DMS153 treated with DMSO at 0.1 percent for 48 hours (cell line): Measurements from ENCODE around the gene TBC1D28.
"Not testable (repeated sequence)": the region's sequence is repeated elsewhere in the genome, so short reads cannot be mapped to it uniquely, and the experiment has no call there.

ENCODE experiments used
- DNase-seq: peaks from one replicate; lab custom pipeline; 2025; ENCODE audit not compliant: unreplicated experiment; lab: John Stamatoyannopoulos, UW

Gene TBC1D28

DNA sequence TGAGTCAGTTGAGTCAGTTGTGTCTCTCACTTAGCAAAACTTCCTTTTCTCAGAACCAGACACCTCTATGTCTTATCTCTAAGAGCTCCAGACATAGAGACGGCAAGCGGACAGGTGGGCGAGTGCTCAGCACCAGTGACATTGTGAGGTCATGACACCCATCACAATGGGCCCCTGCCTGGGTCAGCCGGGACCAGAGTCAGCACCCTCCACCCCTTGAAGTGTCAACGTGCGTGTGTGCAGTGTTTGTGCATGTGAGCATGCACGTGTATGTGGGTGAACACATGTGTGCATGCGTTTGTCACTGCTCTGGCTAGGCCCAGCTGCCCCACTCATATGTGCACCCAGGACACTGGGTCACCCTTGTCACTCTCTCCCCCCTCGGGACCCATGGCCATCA, at the start of gene TBC1D28:
Gene TBC1D28 (minus strand): TSS at position 101 of the 400 bp plus-strand sequence. CDS start 3,039 bp downstream, outside the sequence.
- not testable (repeated sequence) for DNase-seq

DNA sequence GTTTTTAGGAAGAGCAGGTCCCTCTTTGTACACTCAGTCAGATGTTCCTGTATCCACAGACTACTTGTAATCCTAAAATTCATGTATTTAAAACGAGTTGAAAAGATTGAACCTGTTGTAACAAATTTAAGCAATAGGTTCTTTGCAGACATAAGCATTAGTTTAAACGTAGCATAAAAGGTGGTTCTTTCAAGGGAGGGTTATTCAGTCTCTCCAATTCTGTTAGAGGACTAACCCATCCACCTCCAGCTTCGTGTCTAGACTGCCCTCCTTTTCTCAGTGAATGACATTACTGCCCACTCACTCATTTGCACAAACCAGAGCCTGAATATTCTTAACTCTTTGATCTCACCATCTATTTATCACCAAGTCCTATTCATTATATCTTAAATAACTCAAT, 38.5 kb upstream of the TBC1D28 start:
- DNase-seq = not testable (repeated sequence)

DNA sequence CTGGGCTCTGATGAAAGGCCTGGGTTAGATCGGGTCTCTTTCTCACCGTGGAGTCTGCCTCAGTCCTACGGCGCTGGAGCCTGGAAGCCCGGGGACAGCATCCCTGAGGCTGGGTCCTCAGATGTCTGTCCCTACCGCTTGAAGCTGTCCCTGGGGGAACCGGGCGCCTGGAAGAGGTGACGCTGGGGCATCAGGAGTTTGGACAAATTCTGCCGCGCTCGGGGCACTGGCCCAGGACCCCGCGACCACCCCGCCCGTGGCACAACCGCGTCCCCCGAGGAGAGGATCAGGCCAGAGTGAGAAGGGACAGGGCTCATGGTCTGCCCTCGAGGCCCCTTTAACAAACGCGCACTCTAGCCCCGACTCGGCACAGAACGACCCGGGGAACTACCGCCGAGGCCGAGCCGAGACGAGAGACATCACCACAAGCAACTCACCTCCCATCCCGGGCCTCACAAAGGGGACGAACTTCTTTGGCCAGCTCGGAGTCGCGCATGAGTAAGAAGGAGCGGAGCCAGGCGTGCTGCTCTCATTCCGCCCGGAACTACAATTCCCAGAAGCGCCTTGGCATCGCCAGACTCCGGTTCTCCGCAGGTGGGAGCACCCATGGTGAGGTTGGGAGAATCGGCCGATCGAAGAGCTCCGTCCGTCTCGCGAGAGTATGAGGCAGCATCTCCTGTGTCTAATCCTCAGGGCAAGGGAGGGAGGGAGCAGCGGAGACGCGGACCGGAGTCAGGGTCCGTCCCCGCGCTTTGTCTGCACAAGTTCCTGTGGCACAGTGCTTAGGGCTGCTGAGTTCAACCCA, 37.8 kb upstream of the TBC1D28 start, which contains the start of gene FOXO3B:
Gene FOXO3B (minus strand): TSS at position 548 of the 805 bp plus-strand sequence. CDS start 663 bp downstream, outside the sequence.
- DNase-seq = peak; percentile 24

DNA sequence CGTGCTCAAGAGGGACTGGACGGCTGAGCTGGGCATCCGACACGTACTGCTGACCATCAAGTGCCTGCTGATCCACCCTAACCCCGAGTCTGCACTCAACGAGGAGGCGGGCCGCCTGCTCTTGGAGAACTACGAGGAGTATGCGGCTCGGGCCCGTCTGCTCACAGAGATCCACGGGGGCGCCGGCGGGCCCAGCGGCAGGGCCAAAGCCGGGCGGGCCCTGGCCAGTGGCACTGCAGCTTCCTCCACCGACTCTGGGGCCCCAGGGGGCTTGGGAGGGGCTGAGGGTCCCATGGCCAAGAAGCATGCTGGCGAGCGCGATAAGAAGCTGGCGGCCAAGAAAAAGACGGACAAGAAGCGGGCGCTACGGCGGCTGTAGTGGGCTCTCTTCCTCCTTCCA, 33.2 kb upstream of the TBC1D28 start:
- DNase-seq = not testable (repeated sequence)

DNA sequence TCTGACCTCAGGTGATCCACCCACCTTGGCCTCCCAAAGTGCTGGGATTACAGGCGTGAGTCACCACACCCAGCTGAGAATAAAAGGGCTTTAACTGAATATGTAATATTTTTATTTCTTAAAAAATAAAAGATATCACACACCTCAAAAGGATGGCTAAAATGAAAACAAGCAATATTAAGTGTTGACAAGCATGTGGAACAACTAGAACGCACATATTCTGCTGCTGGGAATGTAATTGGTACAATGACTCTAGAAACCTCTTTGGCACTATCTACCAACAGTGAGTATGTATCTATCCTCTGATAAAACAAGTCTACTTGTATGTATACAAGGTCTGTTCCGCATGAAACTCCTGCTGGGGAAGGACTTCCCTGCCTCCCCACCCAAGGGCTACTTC, 32.7 kb upstream of the TBC1D28 start:
- DNase-seq = not testable (repeated sequence)

DNA sequence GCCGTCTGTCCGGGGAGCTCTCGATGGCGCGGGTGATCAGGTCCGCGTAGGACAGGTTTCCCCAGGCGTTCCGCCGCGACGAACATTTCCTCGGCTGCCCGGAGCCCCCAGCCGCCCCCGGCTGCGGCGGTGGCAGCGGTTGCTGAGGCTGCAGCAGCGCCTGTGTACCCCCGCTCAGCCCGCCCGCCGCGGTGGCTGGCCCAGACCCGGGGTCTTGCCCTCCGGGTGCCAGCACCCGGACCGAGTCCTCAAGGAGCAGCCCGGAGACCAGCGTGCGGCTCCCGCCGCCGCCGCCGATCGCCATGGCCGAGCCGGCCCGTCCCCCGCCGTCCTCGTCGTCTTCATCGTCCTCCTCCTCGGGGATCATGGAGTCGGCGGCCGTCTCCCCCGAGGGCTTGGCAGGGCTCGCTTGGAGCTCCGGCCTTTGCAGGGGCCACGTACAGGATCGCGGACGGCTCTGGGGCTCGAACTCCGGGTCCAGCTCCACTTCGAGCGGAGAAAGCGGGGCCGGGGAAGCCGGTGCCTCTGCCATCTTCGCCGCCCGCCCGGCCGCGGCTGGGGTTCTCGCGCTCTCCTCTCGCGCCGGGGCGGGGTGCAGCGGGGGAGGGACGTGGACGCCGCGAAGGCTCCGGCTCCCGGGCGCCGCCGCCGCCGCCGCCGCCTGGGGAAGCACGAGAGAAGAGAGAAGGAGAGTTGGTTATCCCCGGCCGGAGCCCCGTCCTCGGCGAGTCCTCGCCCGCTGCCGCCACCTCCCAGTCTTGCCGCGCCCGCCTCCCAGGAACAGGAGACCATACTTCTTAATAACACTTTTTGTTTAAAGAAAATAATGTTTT, 28.4 kb upstream of the TBC1D28 start:
- not testable (repeated sequence) for DNase-seq

DNA sequence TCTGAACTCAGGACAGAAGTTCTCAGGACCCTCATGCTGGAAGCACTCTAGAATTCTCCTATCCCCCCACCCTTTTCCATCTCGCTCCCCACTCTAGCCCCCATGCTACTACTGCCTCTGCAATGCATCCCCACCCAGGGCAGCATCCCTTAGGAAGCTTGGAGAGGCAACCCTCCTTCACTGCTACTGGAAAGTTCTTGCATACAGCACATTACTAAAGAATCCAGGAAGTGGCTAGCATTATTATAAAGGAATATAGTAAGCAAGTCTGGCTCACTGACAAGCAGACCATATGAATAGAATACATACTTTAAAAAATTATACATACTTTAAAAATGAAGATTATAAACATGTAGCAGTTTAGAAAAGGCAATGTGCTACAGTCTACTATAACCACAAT, 24.4 kb upstream of the TBC1D28 start:
- DNase-seq = not testable (repeated sequence)

DNA sequence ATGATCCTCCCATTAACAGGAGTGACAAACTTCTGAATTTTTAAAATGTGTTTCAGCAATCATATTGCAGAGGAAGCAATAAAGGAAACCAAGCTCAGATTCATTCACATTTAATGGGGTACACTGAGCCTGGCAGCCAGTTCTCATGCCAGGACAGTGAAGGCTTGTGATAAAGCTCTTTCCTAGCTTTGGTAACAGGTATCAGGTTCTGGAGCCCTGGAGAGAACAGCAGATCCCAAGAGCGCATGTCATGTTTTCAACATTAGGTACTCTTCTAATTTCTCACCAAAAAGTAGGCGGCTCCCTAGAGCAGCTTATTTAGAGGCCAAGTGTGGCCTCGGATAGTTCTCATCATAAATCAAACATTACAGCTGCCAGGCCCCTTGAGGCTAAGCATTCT, 23.3 kb upstream of the TBC1D28 start:
- not testable (repeated sequence) for DNase-seq

DNA sequence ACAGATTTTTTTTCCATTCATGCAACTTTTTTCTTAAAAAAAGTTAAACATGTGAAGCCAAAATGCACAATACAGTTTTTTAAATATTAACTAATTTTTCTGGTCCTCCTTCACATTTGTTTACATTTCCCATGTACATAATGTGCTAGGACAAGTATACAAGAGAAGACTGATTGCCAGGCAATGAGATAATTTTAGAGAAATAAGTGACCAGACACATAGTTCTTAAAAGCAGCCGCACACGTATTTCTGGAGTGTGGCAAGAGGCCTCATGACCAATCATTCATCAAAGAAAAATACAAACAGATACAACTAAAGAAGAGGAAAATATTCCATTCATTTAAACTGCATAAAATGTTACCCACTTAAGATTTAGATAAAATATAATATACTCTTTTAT, 22.1 kb upstream of the TBC1D28 start:
- not testable (repeated sequence) for DNase-seq

DNA sequence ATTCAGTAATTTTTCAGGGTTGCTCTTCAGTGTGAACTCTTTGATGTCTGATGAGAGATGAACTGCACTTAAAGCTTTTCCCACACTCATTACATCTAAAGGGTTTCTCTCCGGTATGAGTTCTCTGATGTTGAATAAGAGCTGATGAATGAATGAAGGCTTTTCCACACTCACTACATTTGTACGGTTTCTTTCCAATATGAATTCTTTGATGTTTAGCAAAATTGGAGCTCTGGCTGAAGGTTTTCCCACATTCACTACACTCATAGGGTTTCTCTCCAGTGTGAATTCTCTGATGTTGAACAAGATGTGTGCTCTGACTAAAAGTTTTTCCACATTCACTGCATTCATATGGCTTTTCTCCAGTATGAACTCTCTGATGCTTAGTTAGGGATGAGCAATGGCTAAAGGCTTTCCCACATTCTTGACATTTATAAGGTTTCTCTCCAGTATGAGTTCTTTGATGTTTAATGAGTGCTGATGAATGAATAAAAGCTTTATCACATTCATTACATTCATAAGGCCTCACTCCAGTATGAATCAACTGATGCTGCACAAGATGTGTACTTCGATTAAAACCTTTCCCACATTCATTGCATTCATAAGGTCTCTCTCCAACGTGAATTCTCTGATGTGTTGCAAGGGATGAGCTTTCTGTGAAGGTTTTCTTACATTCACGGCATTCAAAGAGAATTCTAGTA, 17.9 kb upstream of the TBC1D28 start:
- DNase-seq = not testable (repeated sequence)

DNA sequence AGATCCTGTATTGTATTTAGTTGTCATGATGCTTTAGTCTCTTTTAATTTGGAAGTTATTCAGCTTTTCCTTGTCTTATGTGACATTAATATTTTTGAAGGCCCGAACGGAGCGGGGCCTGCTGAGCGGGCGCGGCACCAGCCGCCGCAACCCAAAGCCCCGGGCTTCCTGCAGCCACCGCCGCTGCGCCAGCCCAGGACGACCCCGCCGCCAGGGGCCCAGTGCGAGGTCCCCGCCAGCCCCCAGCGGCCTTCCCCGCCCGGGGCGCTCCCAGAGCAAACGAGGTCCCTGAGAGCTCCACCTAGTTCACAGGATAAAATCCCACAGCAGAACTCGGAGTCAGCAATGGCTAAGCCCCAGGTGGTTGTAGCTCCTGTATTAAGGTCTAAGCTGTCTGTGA, 5.9 kb upstream of the TBC1D28 start:
- not testable (repeated sequence) for DNase-seq

DNA sequence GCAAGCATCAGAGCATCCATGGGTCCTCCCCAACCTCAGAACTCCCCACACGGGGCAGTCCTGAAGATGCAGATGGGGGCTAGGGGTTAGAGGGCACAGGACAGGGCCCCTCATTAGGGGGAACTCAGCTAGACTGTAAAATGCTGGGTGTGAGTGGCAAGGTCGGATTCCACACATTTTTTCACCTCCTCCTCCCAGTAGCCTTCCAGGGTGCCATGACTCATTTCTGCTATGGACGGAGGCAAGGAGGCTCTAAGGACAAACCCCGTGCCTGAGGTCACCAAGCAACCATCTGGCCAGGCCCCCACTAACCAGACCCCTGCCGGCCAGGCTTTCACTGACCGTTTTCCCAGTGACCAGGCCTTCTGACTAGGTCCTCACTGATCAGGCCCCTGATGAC, 1.1 kb downstream of the TBC1D28 start:
- DNase-seq = not testable (repeated sequence)

DNA sequence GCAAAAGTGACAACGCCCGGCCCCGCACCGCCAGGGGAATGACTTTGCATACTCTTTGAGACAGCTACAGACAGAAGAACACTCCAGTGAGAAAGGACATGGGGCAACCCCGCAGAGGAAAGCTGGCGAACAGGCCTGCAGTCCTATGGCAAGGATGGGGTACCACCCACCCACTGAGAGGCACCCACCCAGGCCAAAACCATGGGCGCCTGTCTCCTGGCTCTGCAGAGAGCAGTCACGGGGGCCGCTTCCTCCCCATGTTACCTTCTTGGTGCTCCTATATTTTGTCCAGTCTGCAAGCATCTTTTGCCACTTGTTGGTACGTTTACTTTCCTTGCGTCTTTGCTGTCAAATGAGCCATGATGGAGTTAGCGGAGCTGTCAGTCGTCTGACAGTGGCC, 5.8 kb downstream of the TBC1D28 start:
- DNase-seq = not testable (repeated sequence)

DNA sequence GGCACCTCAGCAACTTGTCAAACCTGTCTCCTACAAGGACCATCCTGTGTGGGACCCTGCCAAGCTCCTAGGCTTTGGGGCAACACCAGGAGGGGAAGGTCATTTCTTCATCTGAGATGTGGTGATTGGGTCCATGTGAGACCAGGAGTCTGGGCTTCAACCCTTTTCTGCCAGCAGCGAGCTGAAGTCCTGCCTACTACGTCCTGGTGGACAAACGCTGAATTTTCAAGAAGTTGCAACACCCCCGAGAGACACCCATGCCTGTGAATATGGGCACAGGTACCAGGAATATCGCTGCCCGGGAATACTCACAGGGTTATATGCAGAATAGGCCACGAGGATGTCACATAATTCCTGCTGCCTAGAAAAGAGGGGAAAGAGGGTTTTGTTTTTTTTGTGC, 8.0 kb downstream of the TBC1D28 start:
- DNase-seq = not testable (repeated sequence)

DNA sequence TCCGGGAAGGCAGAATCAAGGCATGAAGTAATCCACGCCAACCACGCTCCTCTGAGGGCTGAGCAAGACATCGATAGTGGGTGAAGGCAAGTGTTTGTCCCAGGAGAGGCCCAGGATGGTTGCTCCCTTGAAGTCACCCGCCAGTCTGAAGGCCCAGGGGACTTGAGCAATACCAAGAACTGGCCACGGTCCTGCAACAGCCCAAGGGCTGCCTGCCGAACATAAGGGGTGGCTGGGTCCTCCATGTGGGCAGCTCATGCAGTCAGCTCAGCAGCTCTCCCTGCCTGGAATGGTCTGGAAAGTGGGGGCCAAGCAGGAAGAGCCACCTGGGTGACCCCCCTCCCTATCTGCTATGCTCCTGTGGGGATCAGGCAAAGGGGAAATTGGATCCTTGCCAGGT, 8.4 kb downstream of the TBC1D28 start:
- DNase-seq = not testable (repeated sequence)

DNA sequence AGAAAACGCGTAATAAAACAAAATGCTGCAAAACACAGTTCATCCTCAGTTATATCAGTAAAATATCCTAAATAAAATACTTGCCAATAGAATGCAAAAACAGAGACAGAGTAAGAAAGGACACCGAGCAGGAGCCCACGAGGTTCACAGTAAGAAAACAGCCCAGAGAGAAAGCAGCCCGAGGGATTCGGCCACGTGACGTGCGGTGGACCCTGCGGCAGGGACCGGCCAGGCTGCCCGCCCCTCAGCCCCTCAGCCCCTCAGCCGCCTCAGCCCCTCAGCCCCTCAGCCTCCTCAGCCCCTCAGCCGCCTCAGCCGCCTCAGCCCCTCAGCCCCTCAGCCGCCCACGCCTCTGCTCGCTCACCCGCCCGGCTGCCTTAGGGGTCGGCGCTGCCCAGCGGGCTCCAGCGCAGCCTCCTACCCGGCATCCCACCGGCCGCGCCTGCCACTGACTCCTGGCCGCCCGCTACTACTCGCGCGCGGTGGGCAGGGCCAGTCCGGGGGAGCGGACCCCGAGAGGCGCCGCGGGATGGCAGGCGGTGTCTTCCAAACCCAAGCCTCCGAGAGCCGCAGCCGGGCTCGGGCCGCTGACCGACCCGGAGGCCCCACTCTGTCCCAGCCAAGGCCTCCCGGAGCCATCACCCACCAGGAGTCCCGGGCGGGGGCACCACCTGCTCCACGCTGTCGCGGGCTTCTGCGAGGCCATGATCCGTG, 9.5 kb downstream of the TBC1D28 start:
- not testable (repeated sequence) for DNase-seq

DNA sequence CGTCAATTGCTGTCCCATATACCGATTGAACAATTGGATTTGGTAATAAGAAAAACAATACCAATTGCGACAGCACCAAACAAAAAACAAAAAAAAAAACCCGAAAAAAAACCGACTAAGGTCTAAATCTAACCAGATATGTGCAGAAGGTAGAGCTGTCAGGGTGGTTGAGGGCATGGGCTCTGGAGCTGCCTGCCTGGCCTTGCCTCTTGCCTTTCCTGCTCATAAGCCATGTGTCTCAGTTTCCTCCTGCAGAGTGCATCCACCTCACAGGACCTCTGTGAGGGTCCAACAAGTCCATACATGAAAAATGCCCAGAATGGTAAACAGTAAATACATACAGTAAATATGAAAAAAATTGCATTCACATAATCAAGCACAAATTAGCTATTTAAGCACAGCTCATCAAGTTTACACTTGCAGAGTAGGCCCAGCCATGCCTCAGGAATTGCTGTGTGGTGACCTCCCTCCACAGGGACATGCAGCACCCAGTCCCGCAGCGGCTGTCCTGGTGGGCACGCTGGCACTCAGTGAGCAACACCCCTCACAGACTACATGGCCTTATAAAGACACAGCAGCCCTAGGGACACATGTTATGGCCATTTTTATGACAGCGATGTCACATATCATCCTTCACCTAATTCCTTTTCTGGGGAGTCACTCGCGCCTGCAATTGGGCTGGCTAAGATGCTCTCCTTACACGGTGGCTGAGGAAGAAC, 17.9 kb downstream of the TBC1D28 start:
- DNase-seq = no peak

DNA sequence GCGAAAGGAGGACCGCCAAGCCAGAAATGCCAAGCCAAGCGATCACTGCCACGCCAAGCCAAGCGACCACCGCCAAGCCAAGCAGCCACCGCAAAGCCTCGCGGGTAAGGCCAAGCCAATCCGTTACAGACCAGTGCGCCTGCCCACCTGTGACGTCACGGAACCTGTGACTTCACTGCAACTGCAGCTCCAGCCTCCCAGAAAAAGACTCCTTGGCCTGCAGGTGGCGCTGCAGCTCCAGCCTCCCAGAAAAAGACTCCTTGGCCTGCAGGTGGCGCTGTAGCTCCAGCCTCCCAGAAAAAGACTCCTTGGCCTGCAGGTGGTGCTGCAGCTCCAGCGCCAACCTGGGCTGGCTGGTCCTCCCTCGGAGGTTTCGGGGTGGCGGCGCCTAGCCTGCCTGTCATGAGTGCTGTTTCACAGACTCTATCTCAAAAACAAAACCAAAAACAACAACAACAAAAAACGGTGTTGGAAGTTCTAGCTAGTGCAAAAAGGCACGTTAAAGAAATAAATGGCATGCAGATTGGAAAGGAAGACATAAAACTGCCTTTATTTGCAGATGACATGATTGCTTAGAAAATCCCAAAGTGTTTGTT, 18.6 kb downstream of the TBC1D28 start:
- DNase-seq = not testable (repeated sequence)

DNA sequence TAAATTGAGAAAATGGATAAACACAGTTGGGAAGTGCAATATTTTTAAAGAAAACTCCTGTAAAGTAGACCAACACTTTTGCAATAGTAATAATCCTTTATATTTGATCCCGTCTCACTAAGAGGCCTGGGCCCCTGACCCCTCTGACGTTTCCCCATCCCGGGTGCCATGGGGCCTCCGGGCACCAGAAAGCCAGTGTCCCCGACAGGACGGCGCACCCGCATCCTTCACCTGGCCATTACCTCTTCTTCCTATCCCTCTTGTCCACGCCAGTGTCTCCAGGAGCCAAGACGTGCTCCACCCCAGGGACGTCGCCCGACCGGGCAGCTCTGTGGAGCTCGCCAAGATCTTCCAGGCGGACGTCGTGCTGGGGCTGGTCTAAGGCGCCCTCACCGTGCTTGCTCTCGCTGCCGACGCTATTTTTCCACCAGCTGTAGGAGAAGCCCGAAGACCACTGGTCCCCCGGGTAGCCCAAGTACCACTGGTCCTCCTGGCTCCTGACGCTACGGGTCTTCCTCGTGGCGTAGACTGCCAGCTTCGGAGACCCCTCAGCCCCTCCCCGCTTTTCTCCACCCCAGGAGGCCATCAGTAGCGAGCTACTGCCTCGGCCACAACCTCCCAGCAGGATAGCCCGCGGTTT, 19.2 kb downstream of the TBC1D28 start:
- DNase-seq = not testable (repeated sequence)
